Osteoblast (primary cell): ENCODE results near the gene GATA5. TPM values are rescaled to one million over a fixed set of nuclear protein-coding genes. Genes with fewer than 3 reads are reported as not detected.

Experiments
- DNase-seq: peaks from one replicate; pipeline ENCODE4 v3.0.0; 2011; ENCODE audit warnings: low spot score, mixed read lengths; ENCODE audit not compliant: insufficient read length; ENCODE audit errors: missing footprints
- H2AFZ ChIP-seq: 2 replicates; pipeline ENCODE4 v1.6.0; 2011; ENCODE audit warnings: mild to moderate bottlenecking, low read length
- H3K27ac ChIP-seq: 2 replicates; pipeline ENCODE4 v1.5.1; 2011; ENCODE audit warnings: mild to moderate bottlenecking, low read depth, low read length, moderate library complexity
- H3K27me3 ChIP-seq: 2 replicates; pipeline ENCODE4 v1.6.0; 2012; ENCODE audit warnings: mild to moderate bottlenecking, control low read depth, inconsistent platforms, low read length, moderate library complexity; ENCODE audit not compliant: insufficient read depth
- H3K36me3 ChIP-seq: 2 replicates; pipeline ENCODE4 v1.5.1; 2011; ENCODE audit warnings: mild to moderate bottlenecking, low read length, control low read depth, moderate library complexity; ENCODE audit not compliant: insufficient read depth
- H3K4me1 ChIP-seq: 2 replicates; pipeline ENCODE4 v1.5.1; 2011; ENCODE audit warnings: mild to moderate bottlenecking, low read length, control low read depth, moderate library complexity; ENCODE audit not compliant: insufficient read depth
- H3K4me2 ChIP-seq: 2 replicates; pipeline ENCODE4 v1.6.0; 2011; ENCODE audit warnings: mild to moderate bottlenecking, low read length; ENCODE audit not compliant: insufficient read depth
- H3K4me3 ChIP-seq: fragments of 200-600 bp; sonication (generic); 3 replicates; pipeline ENCODE4 v1.5.1; 2012; ENCODE audit warnings: mild to moderate bottlenecking, low read length, inconsistent platforms; ENCODE audit not compliant: insufficient read depth
- H3K79me2 ChIP-seq: 2 replicates; pipeline ENCODE4 v1.6.0; 2012; ENCODE audit warnings: mild to moderate bottlenecking, low read length, control low read depth, inconsistent platforms; ENCODE audit not compliant: insufficient read depth
- H3K9me3 ChIP-seq: 2 replicates; pipeline ENCODE4 v1.5.1; 2011; ENCODE audit warnings: low read depth, low read length, control low read depth
- H4K20me1 ChIP-seq: 2 replicates; pipeline ENCODE4 v1.6.0; 2012; ENCODE audit warnings: mild to moderate bottlenecking, low read length, control low read depth; ENCODE audit not compliant: insufficient read depth
- CTCF ChIP-seq: IDR thresholded peaks from 2 replicates; pipeline ENCODE4 v1.5.1; 2011; ENCODE audit warnings: mild to moderate bottlenecking, low read depth, low read length, moderate library complexity; ENCODE audit errors: extremely low read depth
- total RNA-seq: library from RNA; depleted of rRNA; stranded (reverse); fragments of >200 nt; gene quantifications from 2 replicates; pipeline ENCODE4 v1.2.3, GENCODE V29; 2012

The GATA5 gene
- total RNA-seq, 1 donor = not detected

GRCh38 chr20:62429455-62430310, 46.1 kb downstream of the GATA5 start:
- H4K20me1 ChIP-seq = no peaks in the 10 kb centered on the region
- no peak for TF ChIP-seq CTCF
- H3K4me2 ChIP-seq = no peak overlapping the region
- no peak overlapping the region for H3K4me3 ChIP-seq
- no peaks in the 10 kb centered on the region for H3K36me3 ChIP-seq
- no peak for DNase-seq
- no peak overlapping the region for H3K27ac ChIP-seq
- no peaks in the 10 kb centered on the region for H3K79me2 ChIP-seq
- peaks cover 27% of the 10 kb centered on the region for H3K27me3 ChIP-seq
- no peak overlapping the region for H2AFZ ChIP-seq
- no peaks in the 10 kb centered on the region for H3K4me1 ChIP-seq
- H3K9me3 ChIP-seq = no peaks in the 10 kb centered on the region

GRCh38 chr20:62428396-62429295, 47.1 kb downstream of the GATA5 start:
- Histone ChIP-seq H2AFZ (no peak overlapping the region), H3K27me3 (peaks cover 17% of the 10 kb centered on the region), H3K4me3 (no peak overlapping the region), H3K4me2 (no peak overlapping the region), H3K27ac (no peak overlapping the region), H3K79me2 (no peaks in the 10 kb centered on the region), H3K36me3 (no peaks in the 10 kb centered on the region), H3K4me1 (no peaks in the 10 kb centered on the region), H4K20me1 (no peaks in the 10 kb centered on the region), H3K9me3 (no peaks in the 10 kb centered on the region)
- no peak for TF ChIP-seq CTCF
- DNase-seq = no peak

DNA sequence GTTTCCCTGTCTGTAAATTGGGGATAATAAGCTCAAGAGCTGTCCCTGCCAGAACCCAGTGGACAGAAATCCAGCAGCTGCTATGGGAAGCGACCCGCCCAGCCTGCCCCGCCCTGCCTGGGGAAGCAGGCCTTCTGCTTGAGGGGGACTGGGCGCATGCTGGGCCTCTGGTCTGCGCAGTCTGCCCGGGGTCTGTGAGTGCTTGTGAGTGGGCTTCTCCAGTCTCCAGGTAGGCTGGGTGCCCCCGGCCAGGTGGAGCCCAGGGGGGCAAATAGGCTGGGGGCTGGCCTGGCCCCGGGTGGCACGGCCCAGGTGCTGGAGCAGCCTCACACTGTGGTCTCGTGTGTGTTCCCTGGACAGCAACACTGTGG, 47.8 kb downstream of the GATA5 start:
- H2AFZ ChIP-seq = no peak overlapping the region
- H4K20me1 ChIP-seq = no peaks in the 10 kb centered on the region
- H3K79me2 ChIP-seq = no peaks in the 10 kb centered on the region
- no peaks in the 10 kb centered on the region for H3K9me3 ChIP-seq
- H3K4me2 ChIP-seq = no peak overlapping the region
- H3K27ac ChIP-seq = no peak overlapping the region
- TF ChIP-seq CTCF = no peak
- DNase-seq = no peak
- H3K27me3 ChIP-seq = peaks cover 10% of the 10 kb centered on the region
- no peak overlapping the region for H3K4me3 ChIP-seq
- no peaks in the 10 kb centered on the region for H3K4me1 ChIP-seq
- no peaks in the 10 kb centered on the region for H3K36me3 ChIP-seq
